ENCODE data around the gene TCF25. TPM values are rescaled to one million over a fixed set of nuclear protein-coding genes. Genes with fewer than 3 reads are reported as not detected.
"Not testable (repeated sequence)": the region's sequence is repeated elsewhere in the genome, so short reads cannot be mapped to it uniquely, and the experiment has no call there.

The TCF25 gene
- polyA plus RNA-seq, 1 experiment, result 156 TPM

- DNase-seq (ENCODE audit: low read depth, low spot score), result no peak
- Histone ChIP-seq H3K4me3 (ENCODE audit: low read depth, low read length) (no peak overlapping the region), H3K27me3 (ENCODE audit: control insufficient read depth, insufficient read depth, low read length) (no peaks in the 10 kb centered on the region), H3K27ac (ENCODE audit: low read depth, low read length) (no peak overlapping the region), H3K9me3 (ENCODE audit: control insufficient read depth, insufficient read depth, low read length) (peaks cover 12% of the 10 kb centered on the region)
- POLR2A ChIA-PET, result interaction anchor here (3.4 kb wide), 1 partner anchor 52 kb away, joined by 59 read pairs; the partner anchor contains the start of gene TUBB3
- CTCF ChIA-PET, result interaction anchor here (1.4 kb wide), 1 partner anchor 10 kb away, joined by 4 read pairs; no protein-coding TSS in a partner anchor
- TF ChIP-seq CTCF (IDR thresholded peaks at IDR 0.05; ENCODE audit: low read depth, low read length), result no peak
Observed at GRCh38 chr16:89871895-89872294, 1.5 kb upstream of the TCF25 start.

- ChIA-PET CTCF (interaction anchor here (0.9 to 1.2 kb wide), 2 partner anchors 13 to 45 kb away, joined by 5 to 9 read pairs; partner anchors contain the start of gene MC1R), POLR2A (interaction anchor here (0.6 to 3.4 kb wide), 10 partner anchors 11 to 1257 kb away, joined by 3 to 59 read pairs (median 4); partner anchors contain the start of genes MC1R and TUBB3)
- Histone ChIP-seq H3K4me3 (ENCODE audit: low read depth, low read length) (peak overlapping the region; percentile 92), H3K27ac (ENCODE audit: low read depth, low read length) (peak overlapping the region; percentile 73), H3K9me3 (ENCODE audit: control insufficient read depth, insufficient read depth, low read length) (no peaks in the 10 kb centered on the region; the same call in 1 of the 2 replicates), H3K27me3 (ENCODE audit: control insufficient read depth, insufficient read depth, low read length) (no peaks in the 10 kb centered on the region)
- TF ChIP-seq CTCF (IDR thresholded peaks at IDR 0.05; ENCODE audit: low read depth, low read length), result no peak
- DNase-seq (ENCODE audit: low read depth, low spot score), result peak; percentile 94
Observed at GRCh38 chr16:89873972-89874689, 739 bp downstream of the TCF25 start.

- H3K27me3 ChIP-seq (ENCODE audit: control insufficient read depth, insufficient read depth, low read length); DNase-seq (ENCODE audit: low read depth, low spot score); H3K9me3 ChIP-seq (ENCODE audit: control insufficient read depth, insufficient read depth, low read length); POLR2A ChIA-PET; H3K4me3 ChIP-seq (ENCODE audit: low read depth, low read length); H3K27ac ChIP-seq (ENCODE audit: low read depth, low read length): not testable (repeated sequence)
- CTCF ChIA-PET, result interaction anchor here (1.5 kb wide), 1 partner anchor 39 kb away, joined by 4 read pairs; no protein-coding TSS in a partner anchor
Observed at GRCh38 chr16:89879123-89879522, 5.7 kb downstream of the TCF25 start.

- DNase-seq (ENCODE audit: low read depth, low spot score), result no peak
- H3K4me3 ChIP-seq (ENCODE audit: low read depth, low read length), result no peak overlapping the region
- ChIA-PET POLR2A (interaction anchor here (0.7 kb wide), 1 partner anchor 7 kb away, joined by 3 read pairs; the partner anchor contains the start of gene TCF25), CTCF (interaction anchor here (1.7 kb wide), 1 partner anchor 30 kb away, joined by 4 read pairs; no protein-coding TSS in a partner anchor)
- no peak for TF ChIP-seq CTCF (IDR thresholded peaks at IDR 0.05; ENCODE audit: low read depth, low read length)
- no peaks in the 10 kb centered on the region for H3K27me3 ChIP-seq (ENCODE audit: control insufficient read depth, insufficient read depth, low read length)
- H3K9me3 ChIP-seq (ENCODE audit: control insufficient read depth, insufficient read depth, low read length), result no peaks in the 10 kb centered on the region
- H3K27ac ChIP-seq (ENCODE audit: low read depth, low read length), result no peak overlapping the region
Observed at GRCh38 chr16:89880477-89881367, 7.3 kb downstream of the TCF25 start.

- Histone ChIP-seq H3K27me3 (ENCODE audit: control insufficient read depth, insufficient read depth, low read length) (no peaks in the 10 kb centered on the region), H3K4me3 (ENCODE audit: low read depth, low read length) (no peak overlapping the region), H3K9me3 (ENCODE audit: control insufficient read depth, insufficient read depth, low read length) (no peaks in the 10 kb centered on the region), H3K27ac (ENCODE audit: low read depth, low read length) (no peak overlapping the region)
- no peak for DNase-seq (ENCODE audit: low read depth, low spot score)
- ChIA-PET POLR2A (interaction anchor here (0.7 kb wide), 1 partner anchor 8 kb away, joined by 3 read pairs; the partner anchor contains the start of gene TCF25), CTCF (interaction anchor here (1.7 kb wide), 1 partner anchor 29 kb away, joined by 4 read pairs; no protein-coding TSS in a partner anchor)
- TF ChIP-seq CTCF (IDR thresholded peaks at IDR 0.05; ENCODE audit: low read depth, low read length), result no peak
Observed at GRCh38 chr16:89881368-89881730, 8.0 kb downstream of the TCF25 start.
